ENCODE results near the gene PLEKHG4B.
A peak's percentile ranks its signal among the peaks of the same experiment; 100 is the strongest.

Gene PLEKHG4B

GRCh38 chr5:152077-152476 is 60.1 kb downstream of the PLEKHG4B start:
- Histone ChIP-seq H3K79me2 (ENCODE audit: insufficient read depth, low read length) (no peaks in the 10 kb centered on the region), H2AFZ (ENCODE audit: low read depth, low read length) (no peak overlapping the region), H3K27me3 (ENCODE audit: insufficient read depth, low read length, poor library complexity) (peaks cover 2% of the 10 kb centered on the region), H3K36me3 (ENCODE audit: insufficient read depth, low read length) (no peaks in the 10 kb centered on the region), H3K4me1 (ENCODE audit: insufficient read depth, low read length) (no peaks in the 10 kb centered on the region), H3K9ac (ENCODE audit: low read depth, low read length) (no peak overlapping the region), H4K20me1 (ENCODE audit: insufficient read depth, low read length) (no peaks in the 10 kb centered on the region), H3K27ac (ENCODE audit: low read length) (no peak overlapping the region), H3K4me3 (ENCODE audit: low read depth in 1 of 2, low read length in 2 of 2) (no peak overlapping the region), H3K9me3 (ENCODE audit: insufficient read depth, low read length, severe bottlenecking) (peaks cover 11% of the 10 kb centered on the region), H3K4me2 (ENCODE audit: insufficient read depth, low read length) (no peak overlapping the region)
- no peak for TF ChIP-seq EZH2 (IDR thresholded peaks at IDR 0.05; ENCODE audit: borderline replicate concordance, low read depth, low read length, severe bottlenecking)
- no peak for TF ChIP-seq CTCF (IDR thresholded peaks at IDR 0.05; ENCODE audit: borderline replicate concordance, extremely low read depth, low read length, poor library complexity, severe bottlenecking)
- DNase-seq (no peak), ATAC-seq (ENCODE audit: insufficient read depth, low read depth) (no peak)

GRCh38 chr5:153256-153655 is 61.3 kb downstream of the PLEKHG4B start:
- no peak overlapping the region for H3K4me2 ChIP-seq (ENCODE audit: insufficient read depth, low read length)
- H3K36me3 ChIP-seq (ENCODE audit: insufficient read depth, low read length) = no peaks in the 10 kb centered on the region
- no peak overlapping the region for H2AFZ ChIP-seq (ENCODE audit: low read depth, low read length)
- DNase-seq = no peak
- no peaks in the 10 kb centered on the region; the same call in 1 of the 2 replicates for H4K20me1 ChIP-seq (ENCODE audit: insufficient read depth, low read length)
- no peaks in the 10 kb centered on the region for H3K4me1 ChIP-seq (ENCODE audit: insufficient read depth, low read length)
- peaks cover 2% of the 10 kb centered on the region for H3K27me3 ChIP-seq (ENCODE audit: insufficient read depth, low read length, poor library complexity)
- H3K27ac ChIP-seq (ENCODE audit: low read length) = no peak overlapping the region
- peak; percentile 45; the same call in 1 of the 3 replicates for ATAC-seq (ENCODE audit: insufficient read depth, low read depth)
- H3K9ac ChIP-seq (ENCODE audit: low read depth, low read length) = no peak overlapping the region
- no peaks in the 10 kb centered on the region for H3K9me3 ChIP-seq (ENCODE audit: insufficient read depth, low read length, severe bottlenecking)
- H3K4me3 ChIP-seq (ENCODE audit: low read depth in 1 of 2, low read length in 2 of 2) = no peak overlapping the region
- H3K79me2 ChIP-seq (ENCODE audit: insufficient read depth, low read length) = no peaks in the 10 kb centered on the region
- TF ChIP-seq EZH2 (IDR thresholded peaks at IDR 0.05; ENCODE audit: borderline replicate concordance, low read depth, low read length, severe bottlenecking) (no peak), CTCF (IDR thresholded peaks at IDR 0.05; ENCODE audit: borderline replicate concordance, extremely low read depth, low read length, poor library complexity, severe bottlenecking) (no peak)

GRCh38 chr5:154236-154635 is 62.3 kb downstream of the PLEKHG4B start:
- Histone ChIP-seq H3K9ac (ENCODE audit: low read depth, low read length) (no peak overlapping the region), H2AFZ (ENCODE audit: low read depth, low read length) (no peak overlapping the region), H3K4me2 (ENCODE audit: insufficient read depth, low read length) (no peak overlapping the region), H3K27ac (ENCODE audit: low read length) (no peak overlapping the region), H4K20me1 (ENCODE audit: insufficient read depth, low read length) (no peaks in the 10 kb centered on the region; the same call in 1 of the 2 replicates), H3K9me3 (ENCODE audit: insufficient read depth, low read length, severe bottlenecking) (no peaks in the 10 kb centered on the region), H3K4me3 (ENCODE audit: low read depth in 1 of 2, low read length in 2 of 2) (no peak overlapping the region), H3K79me2 (ENCODE audit: insufficient read depth, low read length) (no peaks in the 10 kb centered on the region), H3K27me3 (ENCODE audit: insufficient read depth, low read length, poor library complexity) (peaks cover 2% of the 10 kb centered on the region), H3K4me1 (ENCODE audit: insufficient read depth, low read length) (no peaks in the 10 kb centered on the region), H3K36me3 (ENCODE audit: insufficient read depth, low read length) (no peaks in the 10 kb centered on the region)
- no peak for TF ChIP-seq CTCF (IDR thresholded peaks at IDR 0.05; ENCODE audit: borderline replicate concordance, extremely low read depth, low read length, poor library complexity, severe bottlenecking)
- no peak for TF ChIP-seq EZH2 (IDR thresholded peaks at IDR 0.05; ENCODE audit: borderline replicate concordance, low read depth, low read length, severe bottlenecking)
- no peak for DNase-seq
- no peak for ATAC-seq (ENCODE audit: insufficient read depth, low read depth)

GRCh38 chr5:154826-155225 is 62.9 kb downstream of the PLEKHG4B start:
- Histone ChIP-seq H3K27me3 (ENCODE audit: insufficient read depth, low read length, poor library complexity) (peaks cover 2% of the 10 kb centered on the region), H3K79me2 (ENCODE audit: insufficient read depth, low read length) (no peaks in the 10 kb centered on the region), H3K9me3 (ENCODE audit: insufficient read depth, low read length, severe bottlenecking) (no peaks in the 10 kb centered on the region), H3K27ac (ENCODE audit: low read length) (no peak overlapping the region), H3K4me3 (ENCODE audit: low read depth in 1 of 2, low read length in 2 of 2) (no peak overlapping the region), H3K4me2 (ENCODE audit: insufficient read depth, low read length) (no peak overlapping the region), H4K20me1 (ENCODE audit: insufficient read depth, low read length) (no peaks in the 10 kb centered on the region; the same call in 1 of the 2 replicates), H3K9ac (ENCODE audit: low read depth, low read length) (no peak overlapping the region), H3K4me1 (ENCODE audit: insufficient read depth, low read length) (no peaks in the 10 kb centered on the region), H3K36me3 (ENCODE audit: insufficient read depth, low read length) (no peaks in the 10 kb centered on the region), H2AFZ (ENCODE audit: low read depth, low read length) (no peak overlapping the region)
- TF ChIP-seq CTCF (IDR thresholded peaks at IDR 0.05; ENCODE audit: borderline replicate concordance, extremely low read depth, low read length, poor library complexity, severe bottlenecking) = no peak
- TF ChIP-seq EZH2 (IDR thresholded peaks at IDR 0.05; ENCODE audit: borderline replicate concordance, low read depth, low read length, severe bottlenecking) = no peak
- no peak for DNase-seq
- no peak for ATAC-seq (ENCODE audit: insufficient read depth, low read depth)
